ENCODE data around the gene MAP2K5. TPM values are rescaled to one million over a fixed set of nuclear protein-coding genes. Genes with fewer than 3 reads are reported as not detected.

MAP2K5 gene
- total RNA-seq, 1 donor: 7.3 TPM

DNA sequence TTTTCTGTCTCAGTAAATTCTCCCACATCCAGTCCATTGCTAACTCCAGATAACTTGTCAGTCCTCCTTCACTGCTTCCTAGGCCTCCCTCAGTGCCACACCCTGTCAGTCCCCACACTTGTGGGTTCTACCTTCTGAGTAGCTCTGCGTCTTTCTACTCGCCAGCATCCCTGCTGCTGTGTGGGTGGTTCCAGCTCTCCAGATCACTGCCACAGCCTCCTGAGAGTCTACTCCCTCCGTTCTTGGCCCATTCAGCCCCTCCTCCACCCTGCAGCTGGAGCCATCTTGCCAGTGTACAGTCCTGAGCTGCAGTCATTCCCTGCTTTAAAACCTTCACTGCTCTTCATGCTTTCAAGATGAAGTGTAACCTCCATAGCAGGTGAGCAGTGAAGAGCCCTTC, 45.3 kb downstream of the MAP2K5 start:
- H3K9me3 ChIP-seq (ENCODE audit: low read depth, low read length): no peaks in the 10 kb centered on the region
- H3K4me1 ChIP-seq (ENCODE audit: insufficient read depth, low read length): no peaks in the 10 kb centered on the region
- no peaks in the 10 kb centered on the region for H3K27me3 ChIP-seq (ENCODE audit: insufficient read depth, low read length)
- H3K4me3 ChIP-seq (ENCODE audit: low read length): no peak overlapping the region

DNA sequence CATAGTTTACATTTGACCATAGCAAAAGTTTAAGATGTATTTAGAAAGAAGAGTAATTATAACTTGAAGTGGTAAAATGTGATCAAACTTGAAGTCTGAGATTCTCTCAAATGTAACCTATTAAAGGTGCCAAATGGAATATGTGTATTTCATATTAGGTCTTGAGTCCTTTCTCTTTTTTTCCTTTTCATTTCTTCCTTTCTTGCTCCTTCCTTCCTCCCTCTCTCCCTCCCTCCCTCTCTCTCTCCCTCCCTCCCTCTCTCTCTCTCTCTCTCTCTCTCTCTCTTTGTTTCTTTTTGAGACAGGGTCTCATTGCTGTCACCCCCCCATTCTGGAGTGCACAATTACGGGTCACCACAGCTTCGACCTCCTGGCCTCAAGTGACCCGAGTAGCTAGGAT, 47.7 kb downstream of the MAP2K5 start:
- H3K9me3 ChIP-seq (ENCODE audit: low read depth, low read length): no peaks in the 10 kb centered on the region
- no peaks in the 10 kb centered on the region for H3K27me3 ChIP-seq (ENCODE audit: insufficient read depth, low read length)
- H3K4me1 ChIP-seq (ENCODE audit: insufficient read depth, low read length): no peaks in the 10 kb centered on the region
- no peak overlapping the region for H3K4me3 ChIP-seq (ENCODE audit: low read length)

DNA sequence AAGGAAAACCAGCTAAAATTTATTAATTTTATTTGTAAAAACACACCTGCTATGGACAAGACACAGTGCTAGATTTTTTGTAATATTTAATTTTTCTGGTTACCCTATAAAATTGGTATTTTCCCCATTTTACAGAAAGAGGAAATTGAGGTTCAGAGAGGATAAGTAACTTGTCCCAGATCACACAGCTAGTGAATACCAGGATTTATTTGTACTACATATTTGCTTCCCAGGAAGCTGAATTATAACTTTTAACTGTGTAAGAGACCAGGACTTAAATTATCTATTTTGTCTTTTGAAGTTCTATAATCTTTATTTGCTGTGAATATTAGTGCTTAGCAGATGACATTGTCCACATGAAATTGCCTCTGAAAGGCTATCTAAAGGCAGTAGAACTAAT, 49.7 kb downstream of the MAP2K5 start:
- Histone ChIP-seq H3K27me3 (ENCODE audit: insufficient read depth, low read length) (no peaks in the 10 kb centered on the region), H3K4me3 (ENCODE audit: low read length) (no peak overlapping the region), H3K9me3 (ENCODE audit: low read depth, low read length) (no peaks in the 10 kb centered on the region), H3K4me1 (ENCODE audit: insufficient read depth, low read length) (no peaks in the 10 kb centered on the region)

DNA sequence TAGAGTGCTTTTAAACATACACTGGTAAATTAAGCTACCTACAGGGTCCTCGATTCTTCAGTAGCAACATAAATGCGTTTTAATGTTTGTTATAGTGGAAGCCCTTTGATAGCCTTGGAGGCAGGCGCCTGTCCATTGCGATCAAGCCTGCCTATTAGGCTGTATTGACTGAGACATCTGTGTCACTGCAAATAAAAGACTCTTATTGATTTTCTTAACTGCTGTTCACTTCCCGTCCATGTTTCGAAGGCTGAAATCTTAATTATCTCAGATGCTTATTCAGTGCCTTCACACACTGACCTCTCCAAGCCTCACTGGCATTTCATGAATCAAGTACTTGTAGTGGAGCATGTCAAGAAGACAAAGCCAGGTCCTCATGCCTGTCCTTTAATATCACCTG, 51.1 kb downstream of the MAP2K5 start:
- Histone ChIP-seq H3K9me3 (ENCODE audit: low read depth, low read length) (no peaks in the 10 kb centered on the region), H3K4me1 (ENCODE audit: insufficient read depth, low read length) (no peaks in the 10 kb centered on the region), H3K4me3 (ENCODE audit: low read length) (no peak overlapping the region), H3K27me3 (ENCODE audit: insufficient read depth, low read length) (no peaks in the 10 kb centered on the region)

DNA sequence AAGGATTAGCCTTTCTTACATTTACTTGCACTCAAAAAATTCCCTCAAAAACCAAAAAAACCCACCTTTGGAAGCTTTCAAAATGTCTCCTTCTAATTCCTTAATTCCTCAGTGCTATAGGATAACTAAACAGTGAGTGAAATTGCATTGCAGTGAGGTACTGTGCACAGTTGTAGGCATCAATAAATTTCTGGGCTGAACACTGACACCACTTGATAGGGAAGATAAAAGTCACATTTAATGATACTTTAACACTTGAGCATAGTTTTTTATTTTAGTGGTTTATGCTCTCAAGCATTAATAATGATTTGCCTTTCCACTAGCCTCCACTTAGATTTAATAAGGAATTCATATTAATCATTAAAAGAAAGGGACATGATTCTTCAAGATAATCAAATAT, 52.3 kb downstream of the MAP2K5 start:
- Histone ChIP-seq H3K27me3 (ENCODE audit: insufficient read depth, low read length) (no peaks in the 10 kb centered on the region), H3K4me3 (ENCODE audit: low read length) (no peak overlapping the region), H3K9me3 (ENCODE audit: low read depth, low read length) (no peaks in the 10 kb centered on the region), H3K4me1 (ENCODE audit: insufficient read depth, low read length) (no peaks in the 10 kb centered on the region)

DNA sequence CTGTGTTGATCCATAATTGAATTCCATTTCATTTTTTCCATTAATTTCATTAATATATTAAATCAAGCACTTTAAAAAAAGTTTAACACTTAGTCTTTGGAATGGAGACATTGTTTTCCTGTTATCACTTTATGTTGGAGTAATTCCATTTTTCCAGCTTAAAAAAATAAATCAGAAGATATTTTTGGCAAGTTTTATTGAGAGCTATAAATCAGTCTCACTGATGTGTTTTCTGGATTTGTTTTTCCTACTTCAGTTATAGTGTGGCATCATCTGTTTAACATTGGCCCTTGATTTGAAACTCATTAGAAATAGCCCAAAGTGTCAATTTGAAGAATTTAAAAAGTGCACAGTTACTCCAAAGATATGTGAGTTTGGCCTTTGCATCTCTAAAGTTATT, 53.1 kb downstream of the MAP2K5 start:
- Histone ChIP-seq H3K27me3 (ENCODE audit: insufficient read depth, low read length) (no peaks in the 10 kb centered on the region), H3K9me3 (ENCODE audit: low read depth, low read length) (no peaks in the 10 kb centered on the region), H3K4me1 (ENCODE audit: insufficient read depth, low read length) (no peaks in the 10 kb centered on the region), H3K4me3 (ENCODE audit: low read length) (no peak overlapping the region)

DNA sequence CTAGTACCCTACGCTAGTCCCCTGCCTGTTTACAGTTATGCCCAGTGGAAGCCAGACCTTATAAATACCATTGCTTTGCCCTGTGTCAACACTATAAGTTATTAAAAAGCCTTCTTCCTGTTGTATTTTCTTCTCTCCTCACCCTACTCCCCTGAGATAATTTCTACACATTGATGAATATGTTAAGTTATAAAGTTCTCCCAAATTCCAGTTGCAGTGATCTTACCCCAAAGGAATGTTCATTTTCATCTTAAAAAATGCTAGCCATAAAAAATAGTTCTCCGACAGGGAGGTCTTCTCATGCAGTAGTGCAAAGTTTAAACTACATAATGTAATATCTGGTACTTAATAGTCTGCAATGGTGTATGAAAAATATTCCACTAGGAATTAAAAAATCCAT, 58.6 kb downstream of the MAP2K5 start:
- Histone ChIP-seq H3K9me3 (ENCODE audit: low read depth, low read length) (no peaks in the 10 kb centered on the region), H3K4me3 (ENCODE audit: low read length) (no peak overlapping the region), H3K27me3 (ENCODE audit: insufficient read depth, low read length) (no peaks in the 10 kb centered on the region), H3K4me1 (ENCODE audit: insufficient read depth, low read length) (no peaks in the 10 kb centered on the region)

DNA sequence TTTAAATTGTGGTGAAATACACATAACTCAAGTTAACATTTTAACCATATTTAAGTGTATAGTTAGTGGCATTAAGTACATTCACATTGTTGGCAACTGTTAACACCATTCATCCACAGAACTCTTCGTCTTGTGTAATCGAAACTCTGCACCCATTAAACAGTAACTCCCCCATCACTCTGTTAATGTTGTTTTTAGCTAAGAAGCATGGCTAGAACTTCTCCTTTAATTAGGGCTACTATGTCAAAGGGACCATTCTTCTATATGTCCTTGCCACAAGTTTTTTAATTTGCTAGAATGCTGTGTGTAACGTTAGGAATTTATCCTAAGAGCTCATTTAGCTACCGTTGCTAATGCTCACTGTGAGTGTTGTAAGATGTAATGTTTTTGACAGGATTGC, 60.6 kb downstream of the MAP2K5 start:
- no peaks in the 10 kb centered on the region for H3K9me3 ChIP-seq (ENCODE audit: low read depth, low read length)
- no peaks in the 10 kb centered on the region for H3K27me3 ChIP-seq (ENCODE audit: insufficient read depth, low read length)
- H3K4me3 ChIP-seq (ENCODE audit: low read length): no peak overlapping the region
- H3K4me1 ChIP-seq (ENCODE audit: insufficient read depth, low read length): no peaks in the 10 kb centered on the region

DNA sequence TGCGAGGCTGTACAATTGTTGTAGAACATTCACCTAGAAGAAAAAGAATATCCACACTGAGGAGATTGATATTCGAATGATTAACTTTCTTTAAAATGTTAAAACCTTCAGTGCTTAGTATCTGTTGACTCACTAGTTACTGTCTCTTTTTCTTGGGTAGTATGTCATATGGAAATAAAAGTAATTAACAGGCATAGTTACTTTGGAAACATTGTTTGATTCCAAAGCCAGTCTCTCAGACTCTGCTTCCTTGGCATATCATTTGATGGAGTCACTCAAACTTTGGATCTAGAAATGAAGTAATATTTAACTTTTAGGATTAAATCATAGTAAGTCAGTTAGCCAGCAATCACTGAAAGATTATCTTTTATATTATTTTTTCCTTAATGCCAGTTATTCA, 63.4 kb downstream of the MAP2K5 start:
- Histone ChIP-seq H3K27me3 (ENCODE audit: insufficient read depth, low read length) (no peaks in the 10 kb centered on the region), H3K4me1 (ENCODE audit: insufficient read depth, low read length) (no peaks in the 10 kb centered on the region), H3K4me3 (ENCODE audit: low read length) (no peak overlapping the region), H3K9me3 (ENCODE audit: low read depth, low read length) (no peaks in the 10 kb centered on the region)

DNA sequence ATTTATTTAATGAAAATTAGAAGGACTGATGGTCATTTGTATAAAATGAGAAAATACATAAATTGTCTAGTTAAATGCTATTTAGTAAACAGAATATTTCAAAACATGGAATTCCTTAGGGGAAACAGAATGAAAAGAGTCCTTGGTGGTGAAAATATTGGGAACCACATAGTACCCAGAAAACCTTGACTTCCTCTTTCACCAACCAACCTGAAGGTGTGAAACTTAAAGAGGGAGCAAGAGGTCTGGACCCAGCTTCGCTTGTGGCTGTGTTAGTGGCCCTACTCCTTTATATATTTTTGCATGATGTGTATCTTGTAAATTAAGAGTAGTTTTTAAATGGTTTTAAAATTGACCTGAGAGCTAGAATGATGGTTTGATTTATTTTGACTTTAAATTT, 64.2 kb downstream of the MAP2K5 start:
- H3K9me3 ChIP-seq (ENCODE audit: low read depth, low read length): no peaks in the 10 kb centered on the region
- no peaks in the 10 kb centered on the region for H3K27me3 ChIP-seq (ENCODE audit: insufficient read depth, low read length)
- no peaks in the 10 kb centered on the region for H3K4me1 ChIP-seq (ENCODE audit: insufficient read depth, low read length)
- H3K4me3 ChIP-seq (ENCODE audit: low read length): no peak overlapping the region

DNA sequence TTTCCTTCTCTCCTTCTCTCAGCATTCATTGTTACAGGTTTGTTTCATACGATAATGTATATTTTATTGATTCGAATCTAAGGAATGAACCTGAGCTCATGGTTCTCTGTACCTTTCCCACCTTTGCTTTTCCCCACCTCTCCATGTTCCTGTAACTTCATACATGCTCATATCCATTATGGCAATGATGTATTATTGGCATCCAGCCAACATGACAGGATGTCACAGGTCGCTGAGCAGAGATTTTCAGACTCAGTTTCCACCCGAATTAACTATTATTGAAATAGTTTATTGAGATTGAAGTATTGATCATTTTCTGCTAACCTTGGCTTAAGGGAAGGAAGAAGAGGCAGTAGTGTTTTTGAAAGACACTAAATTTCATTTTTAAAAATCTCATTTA, 64.8 kb downstream of the MAP2K5 start:
- no peaks in the 10 kb centered on the region for H3K27me3 ChIP-seq (ENCODE audit: insufficient read depth, low read length)
- H3K9me3 ChIP-seq (ENCODE audit: low read depth, low read length): no peaks in the 10 kb centered on the region
- no peaks in the 10 kb centered on the region for H3K4me1 ChIP-seq (ENCODE audit: insufficient read depth, low read length)
- H3K4me3 ChIP-seq (ENCODE audit: low read length): no peak overlapping the region

DNA sequence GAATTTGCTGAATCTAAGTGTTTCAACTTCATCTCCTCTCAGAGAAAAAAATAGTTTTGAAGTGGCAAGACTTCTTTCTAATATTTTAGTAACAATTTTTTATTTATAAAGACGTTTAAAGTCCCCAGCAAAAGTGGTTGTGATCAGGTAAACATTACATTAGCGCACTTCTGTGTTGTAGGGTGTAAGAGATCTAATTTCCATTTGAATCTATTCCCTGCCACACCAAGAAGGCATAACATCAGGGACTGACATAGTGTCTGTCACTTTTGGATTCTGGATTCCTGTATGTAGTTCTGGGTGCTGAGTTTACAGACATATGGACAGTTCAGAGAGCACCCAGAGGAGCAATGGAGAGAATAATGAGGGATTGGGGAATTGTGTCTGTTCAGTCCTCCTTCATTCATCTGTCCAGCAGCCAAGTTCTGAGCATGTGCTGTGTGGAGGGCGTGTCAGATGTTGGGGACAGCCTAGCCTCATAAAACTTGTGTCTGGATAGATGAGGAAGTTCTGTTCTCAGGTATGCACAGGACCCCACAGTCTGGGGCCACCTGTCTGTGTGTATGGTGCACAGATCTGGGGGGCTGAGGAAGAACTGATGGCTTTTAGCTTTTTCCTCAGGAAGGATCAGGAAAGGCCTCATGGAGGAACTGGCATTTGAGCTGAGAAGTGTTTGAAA, 65.6 kb downstream of the MAP2K5 start:
- H3K27me3 ChIP-seq (ENCODE audit: insufficient read depth, low read length): no peaks in the 10 kb centered on the region
- no peak overlapping the region for H3K4me3 ChIP-seq (ENCODE audit: low read length)
- no peaks in the 10 kb centered on the region for H3K4me1 ChIP-seq (ENCODE audit: insufficient read depth, low read length)
- no peaks in the 10 kb centered on the region for H3K9me3 ChIP-seq (ENCODE audit: low read depth, low read length)

DNA sequence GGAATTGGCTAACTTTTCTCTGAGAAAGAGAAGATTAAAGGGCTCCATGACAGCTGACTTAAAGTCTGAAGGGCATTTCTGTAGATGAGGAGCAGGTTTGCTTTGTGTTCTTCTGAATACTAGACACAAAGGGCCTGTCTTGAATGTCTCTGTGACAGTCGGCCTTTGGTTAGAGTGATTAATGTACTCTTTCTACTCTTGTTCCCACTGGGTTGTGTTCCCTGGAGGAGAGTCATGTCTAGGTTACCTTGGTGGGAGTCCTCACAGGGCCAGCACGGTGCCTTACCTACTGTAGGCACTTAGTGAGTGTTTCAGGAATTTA, 66.1 kb downstream of the MAP2K5 start:
- H3K27me3 ChIP-seq (ENCODE audit: insufficient read depth, low read length): no peaks in the 10 kb centered on the region
- H3K4me3 ChIP-seq (ENCODE audit: low read length): no peak overlapping the region
- H3K4me1 ChIP-seq (ENCODE audit: insufficient read depth, low read length): no peaks in the 10 kb centered on the region
- H3K9me3 ChIP-seq (ENCODE audit: low read depth, low read length): no peaks in the 10 kb centered on the region

DNA sequence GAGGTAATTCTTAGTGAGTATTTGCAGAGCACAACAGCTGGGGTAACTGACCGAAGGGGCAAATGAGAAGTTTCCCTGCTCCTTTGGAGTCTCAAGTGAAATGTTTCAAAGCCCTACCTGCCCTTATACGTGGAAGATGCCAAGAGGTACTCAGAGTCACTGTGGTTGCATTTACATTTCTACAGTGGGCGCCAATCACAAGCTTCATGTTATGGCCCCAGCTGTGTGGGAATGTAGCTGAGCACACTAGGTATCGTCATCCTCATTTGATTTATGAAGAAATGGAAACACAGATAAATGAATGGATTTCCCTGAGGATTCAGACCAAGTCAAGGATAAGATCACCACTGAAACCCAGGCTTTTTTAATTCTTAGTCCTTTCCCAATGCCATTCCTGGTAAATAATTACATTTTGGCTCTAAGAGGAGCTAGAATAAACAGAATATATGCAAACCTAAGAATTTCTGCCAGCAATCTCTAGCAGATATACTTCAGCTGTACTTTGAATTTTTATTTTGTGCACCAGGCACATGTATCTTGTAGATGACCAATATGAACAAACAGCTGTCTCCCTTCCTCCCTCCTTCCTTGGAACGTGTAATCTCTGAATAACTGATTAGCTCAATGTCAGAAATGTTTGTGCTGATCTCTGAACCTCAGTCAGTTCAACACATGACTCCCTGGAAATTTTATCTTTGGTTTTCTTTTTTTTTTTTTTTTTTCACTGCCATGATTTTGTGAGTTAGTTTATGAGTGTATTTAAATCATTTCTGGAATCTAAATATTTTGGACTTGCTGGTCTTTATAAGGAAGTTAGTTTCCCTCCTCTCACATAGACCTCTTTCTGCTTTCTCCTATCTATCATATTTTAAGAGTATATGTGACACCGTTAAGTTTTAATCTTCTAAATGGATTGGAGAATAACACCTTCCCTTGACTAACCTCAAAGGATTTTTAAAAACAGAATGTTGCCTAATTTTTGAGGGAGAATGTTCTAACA, 69.2 kb downstream of the MAP2K5 start:
- H3K9me3 ChIP-seq (ENCODE audit: low read depth, low read length): no peaks in the 10 kb centered on the region
- H3K4me3 ChIP-seq (ENCODE audit: low read length): no peak overlapping the region
- H3K27me3 ChIP-seq (ENCODE audit: insufficient read depth, low read length): no peaks in the 10 kb centered on the region
- H3K4me1 ChIP-seq (ENCODE audit: insufficient read depth, low read length): no peaks in the 10 kb centered on the region

DNA sequence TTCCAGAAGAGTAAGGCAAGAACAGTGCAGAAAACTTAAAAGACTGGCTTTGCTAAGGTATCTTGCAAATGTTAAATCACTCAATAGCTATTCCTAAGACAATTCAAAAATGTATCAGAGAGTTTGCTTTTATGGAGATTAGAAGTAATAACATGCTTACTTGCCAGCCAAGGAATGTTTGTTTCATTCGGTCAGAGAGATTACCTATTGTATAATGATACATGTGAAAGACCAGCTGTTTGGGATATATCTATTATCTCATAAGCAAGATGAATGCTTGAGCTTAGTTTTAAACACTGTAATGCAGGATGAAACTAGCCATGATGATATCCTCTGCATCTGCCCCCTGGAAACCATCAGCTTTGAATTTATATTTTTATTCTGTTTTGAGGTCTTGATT, 70.7 kb downstream of the MAP2K5 start:
- no peaks in the 10 kb centered on the region for H3K27me3 ChIP-seq (ENCODE audit: insufficient read depth, low read length)
- no peak overlapping the region for H3K4me3 ChIP-seq (ENCODE audit: low read length)
- H3K9me3 ChIP-seq (ENCODE audit: low read depth, low read length): no peaks in the 10 kb centered on the region
- no peaks in the 10 kb centered on the region for H3K4me1 ChIP-seq (ENCODE audit: insufficient read depth, low read length)

DNA sequence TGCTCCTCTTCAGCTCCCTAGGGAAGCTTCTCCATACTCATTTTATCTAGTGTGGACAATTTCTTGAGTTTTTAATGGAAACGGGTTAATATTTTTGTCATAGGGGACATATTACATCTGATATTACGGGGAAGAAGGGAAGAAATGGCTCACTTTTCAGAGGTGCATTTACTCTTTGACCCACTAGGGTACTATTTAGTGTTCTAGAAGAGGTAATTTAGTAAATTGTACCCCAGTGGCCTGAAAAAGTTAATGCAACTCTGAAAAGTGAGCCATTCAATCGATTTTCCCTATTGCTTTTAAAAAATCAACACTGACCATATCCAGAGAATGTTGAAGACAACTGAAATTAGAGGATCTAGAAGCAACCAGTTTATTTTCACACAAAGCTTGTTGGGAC, 71.2 kb downstream of the MAP2K5 start:
- Histone ChIP-seq H3K4me1 (ENCODE audit: insufficient read depth, low read length) (no peaks in the 10 kb centered on the region), H3K4me3 (ENCODE audit: low read length) (no peak overlapping the region), H3K9me3 (ENCODE audit: low read depth, low read length) (no peaks in the 10 kb centered on the region), H3K27me3 (ENCODE audit: insufficient read depth, low read length) (no peaks in the 10 kb centered on the region)

Measured in mononuclear cell (primary cell).